GM12873 (cell line): Measurements from ENCODE around the gene PSMD14.
A peak's percentile ranks its signal among the peaks of the same experiment; 100 is the strongest.

Experiments used
- TF ChIP-seq, protein P1 (sequence below): IDR thresholded peaks from 2 replicates; pipeline ENCODE4 v1.5.1; 2012; ENCODE audit warnings: low read depth, mild to moderate bottlenecking, moderate library complexity, low read length, control low read depth; ENCODE audit not compliant: insufficient read depth; ENCODE audit errors: missing control alignments

PSMD14 gene

DNA sequence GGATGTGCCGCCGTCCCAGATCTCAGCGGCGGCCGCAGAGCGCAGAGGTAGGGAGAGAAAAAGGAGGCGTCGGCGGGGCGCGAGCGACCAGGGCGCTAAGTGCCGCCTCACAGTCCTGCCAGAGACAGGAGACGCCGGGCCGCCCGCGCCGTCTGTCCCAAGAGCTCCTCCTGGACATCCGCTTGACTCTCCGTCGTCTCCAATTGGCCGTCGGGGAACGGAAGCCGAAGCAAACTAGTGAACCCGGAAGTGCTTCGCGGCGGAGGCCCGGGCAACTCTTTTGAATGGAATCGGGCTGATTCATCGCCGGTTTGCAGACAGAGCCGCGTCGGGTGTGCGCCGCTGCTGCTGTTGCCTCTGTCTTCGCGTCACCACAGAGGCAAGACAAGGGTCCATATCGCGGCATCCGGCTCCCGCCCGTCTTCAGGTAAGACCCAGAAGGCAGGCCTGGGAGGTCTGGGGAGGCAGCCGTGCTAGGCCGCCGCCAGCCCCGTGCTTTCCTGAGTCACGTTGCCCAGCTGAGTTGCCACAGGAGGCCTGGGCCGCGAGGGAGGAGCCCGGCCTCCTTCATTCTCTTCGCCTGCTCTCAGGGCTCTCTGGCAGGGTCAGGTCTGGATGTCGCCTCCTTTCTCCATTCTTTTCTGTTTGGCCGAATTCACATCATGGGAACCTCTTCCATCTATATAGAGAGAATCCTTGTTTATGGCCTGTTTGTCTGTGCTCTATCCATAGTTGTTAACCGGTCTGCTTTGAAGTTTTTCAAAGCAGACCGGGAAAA lies at the start of gene PSMD14:
PSMD14 (plus strand) TSS at position 248 of the 778 bp plus-strand sequence. CDS start 10,401 bp downstream, outside the sequence.
- TF ChIP-seq, protein P1, sequence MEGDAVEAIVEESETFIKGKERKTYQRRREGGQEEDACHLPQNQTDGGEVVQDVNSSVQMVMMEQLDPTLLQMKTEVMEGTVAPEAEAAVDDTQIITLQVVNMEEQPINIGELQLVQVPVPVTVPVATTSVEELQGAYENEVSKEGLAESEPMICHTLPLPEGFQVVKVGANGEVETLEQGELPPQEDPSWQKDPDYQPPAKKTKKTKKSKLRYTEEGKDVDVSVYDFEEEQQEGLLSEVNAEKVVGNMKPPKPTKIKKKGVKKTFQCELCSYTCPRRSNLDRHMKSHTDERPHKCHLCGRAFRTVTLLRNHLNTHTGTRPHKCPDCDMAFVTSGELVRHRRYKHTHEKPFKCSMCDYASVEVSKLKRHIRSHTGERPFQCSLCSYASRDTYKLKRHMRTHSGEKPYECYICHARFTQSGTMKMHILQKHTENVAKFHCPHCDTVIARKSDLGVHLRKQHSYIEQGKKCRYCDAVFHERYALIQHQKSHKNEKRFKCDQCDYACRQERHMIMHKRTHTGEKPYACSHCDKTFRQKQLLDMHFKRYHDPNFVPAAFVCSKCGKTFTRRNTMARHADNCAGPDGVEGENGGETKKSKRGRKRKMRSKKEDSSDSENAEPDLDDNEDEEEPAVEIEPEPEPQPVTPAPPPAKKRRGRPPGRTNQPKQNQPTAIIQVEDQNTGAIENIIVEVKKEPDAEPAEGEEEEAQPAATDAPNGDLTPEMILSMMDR, result no peak

DNA sequence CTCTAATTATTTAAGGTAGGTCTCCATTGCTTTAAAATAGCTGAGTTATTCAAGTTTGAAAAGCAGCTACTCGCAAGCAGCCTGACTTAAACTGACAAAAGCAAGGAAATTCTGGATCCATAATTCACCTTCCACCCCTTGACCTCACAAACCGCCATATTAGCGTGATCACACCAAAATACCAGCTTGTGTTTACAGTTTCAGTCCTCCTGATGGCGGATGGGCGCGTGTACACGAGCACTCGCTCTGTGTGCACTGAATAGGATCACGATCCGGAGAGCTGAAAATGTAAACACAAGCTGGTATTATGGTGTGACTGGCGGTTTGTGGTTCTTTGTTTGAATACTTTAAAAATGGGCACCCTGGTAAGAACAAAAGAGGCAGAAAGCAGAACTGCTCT lies 42.4 kb upstream of the PSMD14 start:
- TF ChIP-seq, protein P1, result no peak

DNA sequence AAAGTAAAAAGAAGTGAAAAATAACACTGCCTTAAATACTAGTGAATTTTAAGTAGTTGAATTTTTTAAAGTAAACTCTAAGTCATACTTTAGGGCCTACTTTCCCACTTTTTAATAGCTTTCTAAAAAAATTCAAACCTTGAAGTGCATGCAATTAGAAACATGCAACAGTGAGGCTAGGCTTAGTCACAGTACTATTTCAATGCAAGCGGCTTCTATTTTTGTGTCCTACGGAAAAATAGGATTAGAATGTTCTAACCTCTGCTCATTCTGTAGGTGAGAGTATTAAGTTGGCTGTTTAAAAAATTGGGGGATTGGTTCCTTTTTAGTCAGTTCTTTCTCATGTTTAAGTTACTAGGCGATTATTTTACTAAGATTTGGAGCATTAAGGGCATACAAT lies 39.1 kb upstream of the PSMD14 start:
- TF ChIP-seq, protein P1, result no peak

DNA sequence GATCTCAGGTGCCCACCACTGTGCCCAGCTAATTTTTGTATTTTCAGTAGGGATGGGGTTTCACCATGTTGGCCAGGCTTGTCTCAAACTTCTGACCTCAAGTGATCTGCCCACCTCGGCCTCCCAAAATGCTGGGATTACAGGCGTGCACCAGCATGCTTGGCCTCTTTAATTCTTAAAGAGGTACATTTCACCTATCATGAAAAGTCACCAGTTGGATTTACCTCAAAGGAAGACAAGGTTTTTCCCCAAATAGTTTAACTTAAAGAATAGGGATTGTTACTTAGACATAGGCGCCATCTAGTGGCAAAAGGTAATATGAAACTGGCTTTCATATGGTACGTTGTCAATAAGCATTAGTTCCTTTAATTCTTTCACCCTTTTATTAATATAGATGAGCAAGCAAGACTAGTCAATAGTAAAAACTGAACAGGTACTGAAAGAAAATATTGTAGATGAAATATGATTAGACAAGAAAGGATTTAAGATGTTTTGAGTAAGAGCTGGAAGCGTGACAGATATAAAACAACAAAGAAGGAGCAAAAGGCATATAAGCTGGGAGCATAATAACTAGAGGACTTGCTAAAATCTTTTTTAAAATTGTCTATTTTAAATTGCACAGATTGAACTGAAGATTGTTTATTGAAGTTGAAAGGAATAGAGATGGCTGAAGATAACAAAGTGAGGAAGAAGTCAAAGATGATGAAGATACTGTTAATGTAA lies 35.0 kb upstream of the PSMD14 start:
- TF ChIP-seq, protein P1, result peak; percentile 57

DNA sequence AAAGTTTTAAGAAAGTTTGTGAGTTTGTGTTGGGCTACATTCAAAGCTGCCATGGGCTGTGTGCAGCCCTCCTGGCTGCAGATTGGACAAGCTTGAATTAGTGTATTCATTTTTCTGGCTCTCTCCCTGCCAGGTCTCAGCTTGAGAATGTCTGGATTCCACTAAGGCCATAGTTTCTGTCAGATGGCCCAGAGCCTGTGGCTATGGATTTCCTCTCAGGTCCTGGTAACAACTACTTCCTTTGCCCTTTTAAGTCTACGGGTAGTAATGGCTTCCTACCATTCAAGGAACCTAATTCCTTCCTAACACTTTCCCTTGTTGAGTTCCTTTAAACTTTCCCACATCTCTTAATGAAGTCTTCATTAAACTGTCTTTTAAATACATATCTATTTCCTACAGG lies 24.3 kb upstream of the PSMD14 start:
- TF ChIP-seq, protein P1, result no peak

DNA sequence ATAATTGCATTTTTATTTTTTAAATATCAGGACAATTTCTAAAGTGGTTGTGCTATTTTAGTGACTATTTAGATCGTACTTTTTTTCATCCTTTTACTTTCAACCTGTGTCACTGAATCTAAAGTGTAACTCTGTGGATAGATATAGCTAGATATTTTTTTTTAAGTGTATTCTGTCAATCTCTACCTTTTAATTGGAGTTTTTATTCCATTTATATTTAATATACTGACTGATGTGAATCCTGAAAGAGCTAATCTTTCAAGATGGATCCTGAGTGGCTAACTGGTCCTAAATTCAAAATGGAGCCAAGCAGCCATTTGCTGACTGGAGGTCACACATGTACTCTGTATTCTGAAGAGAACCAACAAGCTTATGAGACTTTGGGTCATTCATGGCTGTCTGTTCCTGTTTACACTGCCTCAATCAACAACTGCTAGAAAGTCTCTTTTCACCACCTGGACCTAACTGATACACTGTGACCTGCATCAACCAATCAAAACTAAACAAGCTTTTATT lies 4.6 kb upstream of the PSMD14 start:
- TF ChIP-seq, protein P1, result no peak

DNA sequence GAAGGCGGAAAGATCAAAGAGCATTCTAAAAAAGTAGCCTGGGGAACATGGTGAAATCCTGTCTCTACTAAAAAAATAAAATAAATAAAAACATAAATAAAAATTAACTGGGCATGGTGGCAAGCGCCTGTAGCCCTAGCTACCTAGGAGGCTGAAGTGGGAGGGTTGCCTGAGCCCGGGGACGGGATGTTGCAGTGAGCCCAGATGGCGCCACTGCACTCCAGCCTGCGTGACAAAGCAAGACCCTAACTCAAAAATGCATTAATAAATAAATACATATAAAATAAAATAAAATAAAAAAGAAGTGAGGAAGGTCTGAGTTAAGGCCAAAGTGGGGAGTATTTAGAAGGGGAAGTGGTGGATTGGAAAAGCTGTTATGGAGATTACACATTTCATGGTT lies 1.3 kb upstream of the PSMD14 start:
- TF ChIP-seq, protein P1, result no peak
